Astrocyte (in vitro differentiated cells and primary cell): Measurements from ENCODE around the gene IL1RAPL2.

Experiments
- CTCF ChIP-seq: IDR thresholded peaks from 2 replicates; pipeline ENCODE4 v1.5.1; 2011; ENCODE audit warnings: low read depth, mild to moderate bottlenecking, inconsistent platforms, low read length, moderate library complexity; ENCODE audit not compliant: insufficient read depth
- EZH2 ChIP-seq: IDR thresholded peaks from 2 replicates; pipeline ENCODE4 v1.6.1; 2012; ENCODE audit warnings: mild to moderate bottlenecking, low read length, inconsistent platforms; ENCODE audit not compliant: insufficient read depth

- TF ChIP-seq CTCF = no peak
- no peak for TF ChIP-seq EZH2
Observed at GRCh38 chrX:105527759-105528158, 961.8 kb downstream of the IL1RAPL2 start.
